ENCODE data around the gene SCG3. TPM values are rescaled to one million over a fixed set of nuclear protein-coding genes. Genes with fewer than 3 reads are reported as not detected.

The SCG3 gene
- total RNA-seq, 2 experiments from 2014 or later = not detected

GRCh38 chr15:51757450-51757849, 76.1 kb downstream of the SCG3 start:
- CTCF ChIA-PET = interaction anchor here (0.6 to 1.1 kb wide), 3 partner anchors 19 to 375 kb away, joined by 3 to 6 read pairs (median 3); no protein-coding TSS in a partner anchor

GRCh38 chr15:51758645-51759044, 77.3 kb downstream of the SCG3 start:
- H3K4me1 Mint-ChIP-seq = peaks cover 13% of the 10 kb centered on the region

More at GRCh38 chr15:51757450-51757849, 76.1 kb downstream of the SCG3 start:
- Mint-ChIP-seq H3K4me1 (peaks cover 25% of the 10 kb centered on the region), H3K27ac (no peak overlapping the region), H3K4me3 (no peak overlapping the region), H3K36me3 (ENCODE audit: low read depth) (peaks cover 15% of the 10 kb centered on the region), H3K27me3 (peaks cover 13% of the 10 kb centered on the region), H3K9me3 (peaks cover 9% of the 10 kb centered on the region)
- no peak for DNase-seq
- POLR2A ChIA-PET = no interaction called here

DNA sequence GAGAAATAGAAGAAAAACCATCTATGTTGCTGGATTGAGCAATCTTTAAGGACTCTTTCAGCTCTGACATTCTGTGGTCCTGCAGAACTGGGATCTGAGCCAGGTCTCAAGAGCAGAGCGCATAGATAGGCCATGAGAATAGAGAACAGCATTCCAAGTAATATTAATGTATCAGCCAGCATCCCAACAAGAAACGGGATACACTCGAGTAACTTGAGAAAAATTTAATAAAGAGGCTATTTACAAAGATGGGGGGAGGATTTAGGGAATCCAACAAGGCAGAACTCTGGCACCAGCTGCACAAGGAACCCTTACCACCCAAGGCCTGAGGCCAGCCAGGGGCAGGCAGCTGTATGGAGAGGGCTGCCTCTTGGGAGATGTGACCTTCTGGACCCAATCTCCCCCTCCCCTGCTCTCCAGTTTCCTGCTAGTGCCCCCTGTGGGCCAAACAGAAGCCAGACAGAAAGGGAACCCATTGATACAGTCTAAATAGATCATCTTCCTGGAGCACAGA, 78.3 kb downstream of the SCG3 start:
- peak; percentile 12 for DNase-seq
- POLR2A ChIA-PET = no interaction called here
- Mint-ChIP-seq H3K4me1 (peaks cover 5% of the 10 kb centered on the region), H3K27ac (no peak overlapping the region), H3K9me3 (no peaks in the 10 kb centered on the region), H3K4me3 (no peak overlapping the region), H3K36me3 (ENCODE audit: low read depth) (peaks cover 2% of the 10 kb centered on the region), H3K27me3 (no peaks in the 10 kb centered on the region)
- CTCF ChIA-PET = interaction anchor here (0.6 kb wide), 1 partner anchor 149 kb away, joined by 3 read pairs; no protein-coding TSS in a partner anchor

More at GRCh38 chr15:51758645-51759044, 77.3 kb downstream of the SCG3 start:
- peaks cover 4% of the 10 kb centered on the region for H3K9me3 Mint-ChIP-seq
- no peak overlapping the region for H3K4me3 Mint-ChIP-seq
- ChIA-PET CTCF (interaction anchor here (1.1 kb wide), 1 partner anchor 18 kb away, joined by 6 read pairs; no protein-coding TSS in a partner anchor), POLR2A (no interaction called here)
- H3K27me3 Mint-ChIP-seq = peaks cover 4% of the 10 kb centered on the region
- H3K27ac Mint-ChIP-seq = no peak overlapping the region
- DNase-seq = no peak
- peaks cover 6% of the 10 kb centered on the region for H3K36me3 Mint-ChIP-seq (ENCODE audit: low read depth)

DNA sequence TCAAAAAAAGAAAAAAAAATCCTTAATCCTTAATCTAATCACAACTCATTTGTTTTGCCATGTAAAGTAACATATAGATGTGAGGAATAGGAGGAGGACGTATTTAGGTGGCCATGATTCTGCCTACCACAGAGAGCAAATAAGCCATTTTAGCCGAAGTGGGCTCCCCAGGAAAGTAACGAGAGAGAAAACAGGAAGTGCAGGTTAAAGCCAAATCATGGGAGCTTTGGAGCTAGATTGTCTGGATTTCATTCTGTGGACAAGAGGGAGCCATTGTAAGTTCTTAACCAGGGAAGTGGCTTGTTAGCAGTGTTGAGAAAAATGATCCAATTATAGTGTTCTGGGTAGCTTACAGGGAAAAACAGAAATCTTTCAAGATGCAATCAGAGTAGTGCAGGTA, 79.5 kb downstream of the SCG3 start:
- no peaks in the 10 kb centered on the region for H3K9me3 Mint-ChIP-seq
- no peak overlapping the region for H3K4me3 Mint-ChIP-seq
- CTCF ChIA-PET = interaction anchor here (1.1 kb wide), 1 partner anchor 10 kb away, joined by 4 read pairs; no protein-coding TSS in a partner anchor
- H3K27me3 Mint-ChIP-seq = no peaks in the 10 kb centered on the region
- no peaks in the 10 kb centered on the region for H3K4me1 Mint-ChIP-seq
- POLR2A ChIA-PET = no interaction called here
- no peak for DNase-seq
- H3K27ac Mint-ChIP-seq = no peak overlapping the region
- no peaks in the 10 kb centered on the region for H3K36me3 Mint-ChIP-seq (ENCODE audit: low read depth)

DNA sequence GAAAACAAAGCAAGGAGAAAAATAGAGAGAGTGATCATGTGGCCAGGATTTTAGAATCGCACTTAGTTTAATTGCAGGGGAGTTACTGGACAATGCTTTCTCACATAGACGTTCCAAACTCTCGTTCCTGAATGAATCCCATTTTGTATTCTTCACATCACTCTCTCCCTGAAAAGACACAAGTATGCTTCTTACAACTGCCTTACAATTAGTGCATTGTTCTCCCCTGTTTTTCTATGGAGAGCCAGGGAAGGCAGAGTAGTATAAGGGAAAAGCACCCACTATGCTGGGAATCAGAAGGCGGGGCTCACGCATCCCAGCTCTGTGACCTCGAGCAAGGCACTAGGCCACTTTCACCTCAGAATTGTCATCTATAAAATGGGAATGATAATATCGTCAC, 84.4 kb downstream of the SCG3 start:
- Mint-ChIP-seq H3K4me1 (peaks cover 12% of the 10 kb centered on the region), H3K4me3 (no peak overlapping the region), H3K9me3 (peaks cover 6% of the 10 kb centered on the region), H3K27me3 (no peaks in the 10 kb centered on the region), H3K36me3 (ENCODE audit: low read depth) (peaks cover 23% of the 10 kb centered on the region), H3K27ac (no peak overlapping the region)
- no peak for DNase-seq
- ChIA-PET CTCF (interaction anchor here (1.2 kb wide), 1 partner anchor 11 kb away, joined by 7 read pairs; no protein-coding TSS in a partner anchor), POLR2A (no interaction called here)

- no peaks in the 10 kb centered on the region for H3K27me3 Mint-ChIP-seq
- H3K4me1 Mint-ChIP-seq = peaks cover 12% of the 10 kb centered on the region
- ChIA-PET CTCF (interaction anchor here (1.2 kb wide), 1 partner anchor 10 kb away, joined by 7 read pairs; no protein-coding TSS in a partner anchor), POLR2A (no interaction called here)
- DNase-seq = no peak
- no peak overlapping the region for H3K27ac Mint-ChIP-seq
- no peak overlapping the region for H3K4me3 Mint-ChIP-seq
- peaks cover 6% of the 10 kb centered on the region for H3K9me3 Mint-ChIP-seq
- H3K36me3 Mint-ChIP-seq (ENCODE audit: low read depth) = peaks cover 23% of the 10 kb centered on the region
Measured at GRCh38 chr15:51766341-51766740, 85.0 kb downstream of the SCG3 start.

- DNase-seq = no peak
- peaks cover 6% of the 10 kb centered on the region for H3K9me3 Mint-ChIP-seq
- ChIA-PET CTCF (interaction anchor here (1.1 kb wide), 1 partner anchor 8 kb away, joined by 8 read pairs; no protein-coding TSS in a partner anchor), POLR2A (no interaction called here)
- peaks cover 12% of the 10 kb centered on the region for H3K4me1 Mint-ChIP-seq
- peak overlapping the region; percentile 77 for H3K27ac Mint-ChIP-seq
- no peaks in the 10 kb centered on the region for H3K27me3 Mint-ChIP-seq
- no peak overlapping the region for H3K4me3 Mint-ChIP-seq
- peaks cover 23% of the 10 kb centered on the region for H3K36me3 Mint-ChIP-seq (ENCODE audit: low read depth)
Measured at GRCh38 chr15:51768018-51768417, 86.7 kb downstream of the SCG3 start.

Other genes starting within 250 kb of the SCG3 start
- gene DMXL2, start 58.7 kb upstream of the SCG3 start, total RNA-seq = 1 to 10 TPM; 9.0 to 9.3 TPM
- gene LYSMD2, start 56.2 kb downstream of the SCG3 start, total RNA-seq = 10 to 100 TPM; 18.2 to 23.6 TPM
- gene TMOD2, start 70.1 kb downstream of the SCG3 start, total RNA-seq = 10 to 100 TPM; 10.9 to 12.8 TPM
- gene TMOD3, start 148.2 kb downstream of the SCG3 start, total RNA-seq = 10 to 100 TPM; 66.0 to 66.1 TPM